Head of caudate nucleus (tissue), 42 donors: ENCODE measurements around the gene OBI1.

Source experiments
- DNase-seq, 42 donors: peaks; one replicate each; pipeline versions ENCODE4 v3.0.0 to v3.0.0-alpha.2; 2020 to 2021; ENCODE audit warnings: mixed read lengths in 7 of 42
- intact Hi-C: fragments of 100-400 bp; cut with DNase I; formaldehyde crosslinking; loops from one replicate; pipeline ENCODE4 v1.15.0; 2022

The OBI1 gene

GRCh38 chr13:78596399-78596735 lies 62.6 kb downstream of the OBI1 start:
- intact Hi-C loops, result no loop called here
- no peak for DNase-seq

DNA sequence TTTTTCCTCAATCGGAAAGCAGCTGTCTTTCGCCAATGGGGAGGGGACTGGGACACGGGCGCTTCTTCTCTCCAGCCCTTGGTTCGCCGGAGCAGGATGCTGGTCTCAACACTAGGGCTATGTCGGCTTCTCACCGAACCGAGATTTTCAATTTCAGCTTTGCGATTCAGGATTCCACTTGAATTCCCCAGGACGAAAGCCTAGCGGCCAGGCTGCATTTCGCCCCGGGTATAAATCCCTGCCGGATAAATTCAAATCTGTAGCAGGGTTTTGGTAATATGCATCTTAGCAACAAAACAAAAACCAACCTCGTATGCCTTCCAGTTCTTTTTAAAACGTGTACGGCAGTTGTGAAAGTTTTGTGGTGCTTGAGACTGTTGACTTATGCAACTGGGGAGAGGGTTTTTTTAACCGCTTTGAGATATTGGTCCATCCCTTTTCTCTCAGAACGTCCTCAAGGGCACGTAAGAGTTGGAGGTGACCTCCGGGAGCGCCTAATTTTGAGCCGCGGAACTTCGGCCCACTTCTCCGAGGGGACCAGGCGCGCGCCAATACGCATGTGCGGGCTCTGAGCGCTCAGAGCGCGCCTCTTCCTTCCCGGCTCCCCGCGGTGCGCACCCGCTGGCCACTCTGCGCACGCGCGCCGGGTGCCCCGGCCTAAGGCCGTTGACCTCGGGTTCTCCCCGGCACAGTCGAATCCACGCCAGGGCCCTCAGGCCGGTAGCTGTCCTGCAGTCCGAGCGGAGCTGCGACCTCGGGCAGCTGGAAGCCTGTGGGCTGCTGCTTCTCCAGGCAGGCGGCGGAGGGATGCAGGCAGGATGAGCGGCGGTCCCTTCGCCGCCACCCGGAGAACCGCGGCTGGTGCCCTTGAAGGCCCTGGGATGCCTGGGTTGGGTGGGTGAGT lies 63.2 kb downstream of the OBI1 start:
- intact Hi-C loops, result no loop called here
- no peak for DNase-seq

GRCh38 chr13:78594456-78594975 lies 64.4 kb downstream of the OBI1 start:
- DNase-seq, result no peak
- intact Hi-C loops, result no loop called here

- intact Hi-C loops, result no loop called here
Observed at GRCh38 chr13:78593652-78594455, 65.1 kb downstream of the OBI1 start.

DNA sequence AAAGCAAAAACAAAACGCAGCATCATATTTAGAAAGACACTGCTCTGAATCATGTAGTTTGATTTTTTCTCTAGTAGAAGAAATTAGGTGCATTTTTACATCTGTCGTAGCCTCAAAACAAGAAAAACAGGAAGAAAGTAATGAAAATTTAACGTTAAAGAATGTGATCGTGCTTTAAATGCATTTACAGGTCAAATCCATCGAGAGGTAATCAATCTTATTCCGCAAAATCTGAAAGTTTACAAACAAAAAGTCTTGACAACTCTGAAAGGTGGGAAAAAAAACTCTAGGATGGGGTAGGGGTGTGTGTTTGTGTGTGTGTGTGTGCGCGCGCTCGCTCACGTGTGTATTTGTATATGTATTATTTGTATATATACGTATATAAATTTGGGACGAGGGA lies 65.8 kb downstream of the OBI1 start:
- DNase-seq, result no peak
- intact Hi-C loops, result no loop called here

More at GRCh38 chr13:78593652-78594455, 65.1 kb downstream of the OBI1 start:
- DNase-seq, result no peak

GRCh38 chr13:78592584-78592983 lies 66.4 kb downstream of the OBI1 start:
- intact Hi-C loops, result no loop called here
- no peak for DNase-seq

DNA sequence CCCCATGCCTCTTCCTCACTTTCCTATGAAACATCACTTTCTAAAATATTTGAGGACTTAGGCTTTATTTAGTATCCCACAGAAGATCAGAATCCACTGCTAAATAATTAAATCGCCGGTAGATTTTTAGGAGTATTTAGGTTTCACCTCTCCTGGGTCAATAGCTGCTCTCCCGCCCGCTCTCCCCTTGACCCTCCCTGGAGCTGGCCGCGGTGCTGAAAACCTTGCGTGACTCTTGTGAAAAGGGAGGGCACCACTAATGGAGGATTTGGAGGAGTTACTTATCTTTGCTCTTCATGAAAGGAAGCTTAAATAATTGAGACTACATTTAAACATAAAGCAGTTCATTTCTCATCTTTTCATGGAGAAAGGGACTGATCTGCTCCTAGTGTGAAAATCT lies 69.7 kb downstream of the OBI1 start:
- intact Hi-C loops, result no loop called here
- DNase-seq, result no peak

- intact Hi-C loops, result no loop called here
- no peak for DNase-seq
Observed at GRCh38 chr13:78587395-78587794, 71.6 kb downstream of the OBI1 start.

GRCh38 chr13:78586706-78587105 lies 72.2 kb downstream of the OBI1 start:
- intact Hi-C loops, result no loop called here
- no peak for DNase-seq

DNA sequence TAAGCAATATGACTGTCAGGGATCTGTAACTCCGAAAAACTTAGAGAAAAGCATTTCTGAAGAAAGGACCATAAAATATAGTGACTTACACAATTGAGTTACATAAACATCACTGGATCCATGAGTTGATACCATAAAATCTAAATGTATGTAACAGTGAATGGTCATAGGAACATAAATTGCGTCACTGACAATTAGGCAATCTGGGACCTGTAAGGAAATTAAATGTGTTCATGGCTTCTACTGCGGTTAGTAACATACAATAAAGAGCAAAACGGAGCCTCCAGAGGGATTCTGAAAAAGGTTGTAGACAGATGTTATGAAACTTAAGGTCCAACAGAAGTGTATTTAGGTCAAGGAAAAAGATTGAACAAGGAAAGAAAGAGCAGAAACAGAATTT lies 82.7 kb downstream of the OBI1 start:
- no peak for DNase-seq

DNA sequence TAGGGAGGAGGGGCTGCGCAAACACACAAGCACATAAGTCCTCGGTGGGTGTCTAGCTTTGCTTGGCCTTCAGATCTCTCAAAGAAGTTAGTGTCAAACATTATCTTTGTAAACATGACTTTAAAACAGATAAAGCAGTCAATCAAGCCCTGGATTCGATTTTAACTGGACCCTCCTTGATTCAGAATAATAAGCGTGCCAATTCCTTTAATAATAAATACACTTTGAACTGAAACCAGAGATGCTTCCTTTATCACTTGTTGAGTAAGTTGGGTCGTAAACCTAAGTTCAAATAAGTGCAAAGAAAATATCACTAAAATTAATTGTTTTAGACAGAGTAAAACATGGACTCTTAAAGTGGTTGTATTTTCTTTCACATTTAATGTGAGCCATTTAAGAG lies 86.5 kb downstream of the OBI1 start:
- intact Hi-C loops, result no loop called here
- DNase-seq, result no peak

More for the DNA sequence above, 82.7 kb downstream of the OBI1 start:
- intact Hi-C loops, result no loop called here

DNA sequence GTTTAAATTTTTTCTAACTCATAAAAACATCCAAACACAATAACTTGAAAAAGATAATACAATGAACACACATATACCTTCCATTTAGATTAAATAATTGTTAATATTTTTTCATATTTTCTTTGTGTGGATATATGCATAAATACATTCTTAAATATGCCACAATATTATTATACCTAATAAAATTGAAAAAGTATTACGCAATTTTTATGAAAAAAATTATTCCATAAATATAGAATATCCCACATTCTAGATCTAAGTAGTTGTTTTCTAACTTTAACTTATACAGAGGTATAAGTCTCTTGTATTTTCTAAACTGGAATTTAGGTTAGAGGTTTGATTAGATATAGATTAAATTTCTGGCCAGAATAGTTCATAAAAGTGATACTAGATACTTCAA lies 89.9 kb downstream of the OBI1 start:
- intact Hi-C loops, result no loop called here

DNA sequence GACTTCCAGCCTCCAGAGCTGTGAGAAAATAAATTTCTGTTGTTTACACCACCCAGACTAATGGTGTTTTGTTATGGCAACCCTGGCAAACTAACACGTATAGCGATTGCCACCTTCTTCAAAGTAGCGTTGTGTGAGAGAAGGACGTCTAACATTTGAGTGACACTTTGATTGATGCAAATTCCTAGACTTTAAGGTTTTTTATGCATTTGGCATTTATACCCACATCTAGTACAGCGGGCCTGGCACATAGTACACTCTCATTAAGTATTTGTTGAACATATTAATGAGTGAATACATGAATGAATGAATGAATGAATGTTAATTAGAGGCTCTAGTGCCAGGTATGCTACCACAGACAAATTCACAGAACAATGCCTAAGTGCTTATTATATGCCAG lies 92.3 kb downstream of the OBI1 start:
- DNase-seq, result no peak
- intact Hi-C loops, result no loop called here

More for the DNA sequence above, 89.9 kb downstream of the OBI1 start:
- no peak for DNase-seq
